Uterus (tissue), 4 donors: ENCODE data around the gene TRPM4. TPM values are rescaled to one million over a fixed set of nuclear protein-coding genes. Genes with fewer than 3 reads are reported as not detected.
"Not testable (repeated sequence)": the region's sequence is repeated elsewhere in the genome, so short reads cannot be mapped to it uniquely, and the experiment has no call there.

Experiments
- DNase-seq, 2 donors: peaks; one replicate each; pipeline ENCODE4 v3.0.0-alpha.2; 2019 to 2020
- H3K27ac ChIP-seq, 2 donors: fragments of 200-600 bp; sonication (generic); 1 replicate in 1 of 2; 2 replicates in 1 of 2; pipeline ENCODE4 v1.5.1; 2016 to 2018
- H3K27me3 ChIP-seq, 2 donors: fragments of 200-600 bp; sonication (generic); one replicate each; pipeline ENCODE4 v1.5.1; 2018 to 2019; ENCODE audit warnings: control low read depth in 1 of 2
- H3K36me3 ChIP-seq, 2 donors: fragments of 200-600 bp; sonication (generic); one replicate each; pipeline ENCODE4 v1.5.1; 2019; ENCODE audit warnings: control low read depth in 1 of 2
- H3K4me1 ChIP-seq, 2 donors: fragments of 200-600 bp; sonication (generic); one replicate each; pipeline ENCODE4 v1.5.1; 2018 to 2019; ENCODE audit warnings: control low read depth in 1 of 2
- H3K4me3 ChIP-seq, 2 donors: fragments of 200-600 bp; sonication (generic); 1 replicate in 1 of 2; 2 replicates in 1 of 2; pipeline ENCODE4 v1.5.1; 2018 to 2019; ENCODE audit warnings: mild to moderate bottlenecking in 1 of 2
- H3K9me3 ChIP-seq, 2 donors: fragments of 200-600 bp; sonication (generic); one replicate each; pipeline ENCODE4 v1.5.1; 2019; ENCODE audit warnings: control low read depth in 1 of 2
- CTCF ChIP-seq, 4 experiments: fragments of 200-600 bp in 2 of 4; fragments of 450-650 bp in 2 of 4; sonication (generic) in 2 of 4; IDR thresholded peaks; one replicate each; pipeline ENCODE4 v1.5.1; 2016 to 2019; ENCODE audit warnings: antibody characterized with exemption in 4 of 4, mild to moderate bottlenecking in 2 of 4, moderate library complexity in 1 of 4
- POLR2A ChIP-seq, 2 donors: fragments of 450-650 bp; IDR thresholded peaks; one replicate each; pipeline ENCODE4 v1.6.1; 2016; ENCODE audit warnings: antibody characterized with exemption in 2 of 2, mild to moderate bottlenecking in 1 of 2, moderate library complexity in 1 of 2
- intact Hi-C: fragments of 100-400 bp; cut with DNase I; formaldehyde crosslinking; loops from one replicate; pipeline ENCODE4 v1.15.1; 2023; ENCODE audit warnings: low total_unique reads
- total RNA-seq, 4 donors: library from RNA; depleted of rRNA in 3 of 4; stranded (reverse); fragments of >200 nt in 3 of 4; gene quantifications; one replicate each; pipeline versions ENCODE4 v1.1.0 to v1.2.4, GENCODE V29; 2014 to 2023
- donor health status: DM: yes; HTN: yes; CAD: no.

Gene TRPM4
- total RNA-seq, 4 donors from 2014 or later = 9.7 to 28.7 (median 15.4) TPM

- no peak for TF ChIP-seq CTCF (IDR thresholded peaks at IDR 0.05)
- TF ChIP-seq POLR2A (IDR thresholded peaks at IDR 0.05) = no peak
- H3K4me3 ChIP-seq = no peak overlapping the region
- intact Hi-C loops = no loop called here
- no peak for DNase-seq
- H3K27ac ChIP-seq = no peak overlapping the region
- H3K27me3 ChIP-seq = no peaks in the 10 kb centered on the region
- H3K9me3 ChIP-seq = no peaks in the 10 kb centered on the region
- no peaks in the 10 kb centered on the region for H3K4me1 ChIP-seq
- no peaks in the 10 kb centered on the region for H3K36me3 ChIP-seq
Observed at GRCh38 chr19:49180659-49181058, 23.1 kb downstream of the TRPM4 start.

- H3K4me1 ChIP-seq, DNase-seq, H3K36me3 ChIP-seq, H3K27ac ChIP-seq, H3K9me3 ChIP-seq, H3K27me3 ChIP-seq, intact Hi-C loops, H3K4me3 ChIP-seq: not testable (repeated sequence)
Observed at GRCh38 chr19:49182010-49182847, 24.6 kb downstream of the TRPM4 start.

- Histone ChIP-seq H3K27me3 (no peaks in the 10 kb centered on the region), H3K4me3 (no peak overlapping the region), H3K27ac (no peak overlapping the region), H3K4me1 (no peaks in the 10 kb centered on the region), H3K9me3 (no peaks in the 10 kb centered on the region), H3K36me3 (no peaks in the 10 kb centered on the region)
- intact Hi-C loops = no loop called here
- no peak for TF ChIP-seq CTCF (IDR thresholded peaks at IDR 0.05)
- TF ChIP-seq POLR2A (IDR thresholded peaks at IDR 0.05) = no peak
- DNase-seq = no peak
Observed at GRCh38 chr19:49182848-49183375, 25.3 kb downstream of the TRPM4 start.

GRCh38 chr19:49186108-49186507 lies 28.5 kb downstream of the TRPM4 start:
- Histone ChIP-seq H3K36me3 (no peaks in the 10 kb centered on the region), H3K4me3 (no peak overlapping the region), H3K9me3 (no peaks in the 10 kb centered on the region), H3K27ac (no peak overlapping the region), H3K27me3 (no peaks in the 10 kb centered on the region), H3K4me1 (no peaks in the 10 kb centered on the region)
- intact Hi-C loops = no loop called here
- DNase-seq = no peak
- TF ChIP-seq POLR2A (IDR thresholded peaks at IDR 0.05) (no peak), CTCF (IDR thresholded peaks at IDR 0.05) (no peak)

- H3K9me3 ChIP-seq = no peaks in the 10 kb centered on the region
- H3K4me1 ChIP-seq = no peaks in the 10 kb centered on the region
- H3K27me3 ChIP-seq = no peaks in the 10 kb centered on the region
- intact Hi-C loops = no loop called here
- H3K36me3 ChIP-seq = no peaks in the 10 kb centered on the region
- no peak for TF ChIP-seq POLR2A (IDR thresholded peaks at IDR 0.05)
- no peak for TF ChIP-seq CTCF (IDR thresholded peaks at IDR 0.05)
- no peak overlapping the region for H3K4me3 ChIP-seq
- no peak overlapping the region for H3K27ac ChIP-seq
- DNase-seq = no peak
Observed at GRCh38 chr19:49188626-49189200, 31.1 kb downstream of the TRPM4 start.
